Caco-2 (cell line): ENCODE measurements around the gene CHKB. TPM values are rescaled to one million over a fixed set of nuclear protein-coding genes. Genes with fewer than 3 reads are reported as not detected.

ENCODE experiments used
- BruUV-seq: library from RNA; stranded (reverse); fragments of 400-500 nt; replicated peaks from 2 replicates; lab custom pipeline; 2021; lab: Mats Ljungman, UMichigan
- CTCF ChIA-PET: fragments of 300-600 bp; sonication (Branson Sonifier 250); formaldehyde crosslinking; loops from one replicate; lab custom pipeline; 2022; ENCODE audit warnings: antibody characterized with exemption; lab: Charles Lee
- POLR2A ChIA-PET: fragments of 300-600 bp; sonication (Branson Sonifier 250); formaldehyde crosslinking; loops from one replicate; lab custom pipeline; 2022; ENCODE audit warnings: antibody characterized with exemption; lab: Charles Lee
- DNase-seq, 2 experiments: peaks; one replicate each; pipeline versions ENCODE4 v3.0.0 to v3.0.0-alpha.2; 2020 to 2022
- H3K27me3 ChIP-seq: replicated peaks from 2 replicates; pipeline ENCODE4 v1.6.0; 2011; ENCODE audit warnings: low read length; ENCODE audit not compliant: control insufficient read depth, insufficient read depth
- H3K36me3 ChIP-seq: 2 replicates; pipeline ENCODE4 v1.5.1; 2011; ENCODE audit warnings: low read length; ENCODE audit not compliant: control insufficient read depth, insufficient read depth
- H3K4me1 ChIP-seq: fragments of 250-450 bp; sonication (Bioruptor Pico); 2 replicates; pipeline ENCODE4 v1.5.1; 2020; ENCODE audit warnings: mild to moderate bottlenecking
- H3K4me3 ChIP-seq: 2 replicates; pipeline ENCODE4 v1.5.1; 2011; ENCODE audit warnings: low read depth, mild to moderate bottlenecking, control low read depth, low read length
- H3K9me3 ChIP-seq: fragments of 250-450 bp; sonication (Bioruptor Pico); 2 replicates; pipeline ENCODE4 v1.5.1; 2020; ENCODE audit warnings: mild to moderate bottlenecking, moderate library complexity
- H3K27ac Mint-ChIP-seq: one replicate; pipeline ENCODE4 v1.8.0; 2022; ENCODE audit warnings: mixed read lengths; ENCODE audit not compliant: unreplicated experiment
- H3K27me3 Mint-ChIP-seq: one replicate; pipeline ENCODE4 v1.8.0; 2022; ENCODE audit warnings: mixed read lengths; ENCODE audit not compliant: insufficient read depth, unreplicated experiment
- H3K36me3 Mint-ChIP-seq: one replicate; pipeline ENCODE4 v1.8.0; 2022; ENCODE audit warnings: mild to moderate bottlenecking, mixed read lengths; ENCODE audit not compliant: insufficient read depth, unreplicated experiment
- H3K4me1 Mint-ChIP-seq: one replicate; pipeline ENCODE4 v1.8.0; 2022; ENCODE audit warnings: low read depth, mixed read lengths; ENCODE audit not compliant: unreplicated experiment
- H3K4me3 Mint-ChIP-seq: one replicate; pipeline ENCODE4 v1.8.0; 2022; ENCODE audit warnings: mild to moderate bottlenecking, moderate library complexity, mixed read lengths; ENCODE audit not compliant: unreplicated experiment
- H3K9me3 Mint-ChIP-seq: one replicate; pipeline ENCODE4 v1.8.0; 2022; ENCODE audit warnings: mixed read lengths; ENCODE audit not compliant: unreplicated experiment
- CTCF ChIP-seq, 2 experiments: fragments of 200-600 bp in 1 of 2; IDR thresholded peaks; 1 replicate in 1 of 2; 2 replicates in 1 of 2; pipeline versions ENCODE4 v1.5.1 to v1.8.0; 2011 to 2022; ENCODE audit warnings: antibody characterized with exemption in 1 of 2, control low read depth in 1 of 2, inconsistent platforms in 1 of 2, low read depth in 1 of 2, low read length in 1 of 2, mild to moderate bottlenecking in 1 of 2, moderate library complexity in 1 of 2; ENCODE audit not compliant: insufficient read depth in 1 of 2, severe bottlenecking in 1 of 2, unreplicated experiment in 1 of 2
- intact Hi-C: fragments of 100-400 bp; cut with micrococcal nuclease; formaldehyde crosslinking; loops from one replicate; pipeline ENCODE4 v1.10.0; 2022; ENCODE audit not compliant: unreplicated experiment
- total RNA-seq: library from RNA; stranded (reverse); gene quantifications from 2 replicates; pipeline ENCODE4 v1.2.3, GENCODE V29; 2022

CHKB gene
- total RNA-seq, 1 experiment from 2014 or later: 43.3 TPM

GRCh38 chr22:50576070-50576469, 6.6 kb downstream of the CHKB start:
- no peaks in the 10 kb centered on the region for H3K27me3 Mint-ChIP-seq
- no peaks in the 10 kb centered on the region for H3K4me1 ChIP-seq
- H3K9me3 ChIP-seq: no peaks in the 10 kb centered on the region
- H3K36me3 Mint-ChIP-seq: no peaks in the 10 kb centered on the region
- peak; percentile 67 to 73 for DNase-seq
- peak; percentile 41 to 59 for TF ChIP-seq CTCF (IDR thresholded peaks at IDR 0.05; ENCODE audit: insufficient read depth in 1 of 2, low read depth in 1 of 2, low read length in 1 of 2, severe bottlenecking in 1 of 2, unreplicated experiment in 1 of 2)
- no peak overlapping the region for H3K4me3 Mint-ChIP-seq
- H3K9me3 Mint-ChIP-seq: no peaks in the 10 kb centered on the region
- CTCF ChIA-PET: interaction anchor here (2.5 kb wide), 1 partner anchor 45 kb away, joined by 14 read pairs; no protein-coding TSS in a partner anchor
- BruUV-seq: no TSS peak
- H3K36me3 ChIP-seq: peaks cover 1% of the 10 kb centered on the region; the same call in 1 of the 2 replicates
- H3K4me1 Mint-ChIP-seq: no peaks in the 10 kb centered on the region
- intact Hi-C loops: loop anchor here (1.0 kb wide), 2 partner anchors 44 to 115 kb away; no protein-coding TSS in a partner anchor
- no peak overlapping the region for H3K4me3 ChIP-seq
- no peaks in the 10 kb centered on the region for H3K27me3 ChIP-seq
- H3K27ac Mint-ChIP-seq: no peak overlapping the region
- POLR2A ChIA-PET: no interaction called here

- Mint-ChIP-seq H3K27me3 (no peaks in the 10 kb centered on the region), H3K9me3 (no peaks in the 10 kb centered on the region), H3K4me1 (no peaks in the 10 kb centered on the region), H3K4me3 (no peak overlapping the region), H3K27ac (no peak overlapping the region), H3K36me3 (no peaks in the 10 kb centered on the region)
- intact Hi-C loops: no loop called here
- POLR2A ChIA-PET: interaction anchor here (0.6 kb wide), 1 partner anchor 68 kb away, joined by 3 read pairs; the partner anchor contains the start of gene LMF2
- Histone ChIP-seq H3K9me3 (no peaks in the 10 kb centered on the region), H3K27me3 (no peaks in the 10 kb centered on the region), H3K4me3 (no peak overlapping the region), H3K36me3 (peaks cover 1% of the 10 kb centered on the region; the same call in 1 of the 2 replicates), H3K4me1 (no peaks in the 10 kb centered on the region)
- TF ChIP-seq CTCF (IDR thresholded peaks at IDR 0.05; ENCODE audit: insufficient read depth in 1 of 2, low read depth in 1 of 2, low read length in 1 of 2, severe bottlenecking in 1 of 2, unreplicated experiment in 1 of 2): no peak
- no TSS peak for BruUV-seq
- no peak for DNase-seq
- CTCF ChIA-PET: interaction anchor here (0.9 to 2.5 kb wide), 2 partner anchors 45 to 53 kb away, joined by 4 to 14 read pairs; partner anchors contain the start of gene ARSA
Observed at GRCh38 chr22:50575426-50575941, 7.2 kb downstream of the CHKB start.

- no peaks in the 10 kb centered on the region for H3K36me3 Mint-ChIP-seq
- no peaks in the 10 kb centered on the region for H3K9me3 Mint-ChIP-seq
- no peak overlapping the region for H3K4me3 ChIP-seq
- ChIA-PET POLR2A (no interaction called here), CTCF (interaction anchor here (2.5 kb wide), 1 partner anchor 46 kb away, joined by 14 read pairs; no protein-coding TSS in a partner anchor)
- H3K4me3 Mint-ChIP-seq: no peak overlapping the region
- DNase-seq: no peak
- 0 out of 2 replicates have a peak, but pooled peaks cover under 1% of the 10 kb centered on the region for H3K4me1 ChIP-seq
- intact Hi-C loops: no loop called here
- peaks cover 1% of the 10 kb centered on the region; the same call in 1 of the 2 replicates for H3K36me3 ChIP-seq
- no peak overlapping the region for H3K27ac Mint-ChIP-seq
- no peaks in the 10 kb centered on the region for H3K27me3 Mint-ChIP-seq
- no peaks in the 10 kb centered on the region for H3K9me3 ChIP-seq
- no peaks in the 10 kb centered on the region for H3K27me3 ChIP-seq
- BruUV-seq: no TSS peak
- no peak for TF ChIP-seq CTCF (IDR thresholded peaks at IDR 0.05; ENCODE audit: insufficient read depth in 1 of 2, low read depth in 1 of 2, low read length in 1 of 2, severe bottlenecking in 1 of 2, unreplicated experiment in 1 of 2)
- no peaks in the 10 kb centered on the region for H3K4me1 Mint-ChIP-seq
Observed at GRCh38 chr22:50574383-50574755, 8.3 kb downstream of the CHKB start.
